Natural killer cell (primary cell): ENCODE data around the gene ENPP4. TPM values are rescaled to one million over a fixed set of nuclear protein-coding genes. Genes with fewer than 3 reads are reported as not detected.
"Not testable (repeated sequence)": the region's sequence is repeated elsewhere in the genome, so short reads cannot be mapped to it uniquely, and the experiment has no call there.

Source experiments
- ATAC-seq, 3 donors: fragments of 150-1000 bp in 2 of 3; fragments of 200-7000 bp in 1 of 3; cut with Tn5 transposase; 1 replicate in 1 of 3; 2 replicates in 2 of 3; pipeline ENCODE4 v1.10.0; 2021; ENCODE audit warnings: mild to moderate bottlenecking in 2 of 3, moderate library complexity in 2 of 3
- DNase-seq, 2 donors: peaks; one replicate each; pipeline versions ENCODE4 v3.0.0 to v3.0.0-alpha.2; 2013 to 2021; ENCODE audit warnings: mixed read lengths in 1 of 2
- H3K27ac ChIP-seq: one replicate; pipeline ENCODE4 v1.5.1; 2013; ENCODE audit warnings: mild to moderate bottlenecking, low read length
- H3K27me3 ChIP-seq: one replicate; pipeline ENCODE4 v1.6.1; 2013; ENCODE audit warnings: low read length; ENCODE audit not compliant: control insufficient read depth, insufficient read depth
- H3K36me3 ChIP-seq: one replicate; pipeline ENCODE4 v1.6.1; 2013; ENCODE audit warnings: low read length; ENCODE audit not compliant: control insufficient read depth, insufficient read depth
- H3K4me1 ChIP-seq: one replicate; pipeline ENCODE4 v1.6.1; 2013; ENCODE audit warnings: low read length; ENCODE audit not compliant: control insufficient read depth, insufficient read depth
- H3K4me3 ChIP-seq: one replicate; pipeline ENCODE4 v1.5.1; 2013; ENCODE audit warnings: low read length
- H3K9me3 ChIP-seq: one replicate; pipeline ENCODE4 v1.6.1; 2013; ENCODE audit warnings: low read length; ENCODE audit not compliant: control insufficient read depth, insufficient read depth
- H3K27ac Mint-ChIP-seq, 2 donors: one replicate each; pipeline ENCODE4 v1.8.0; 2022; ENCODE audit warnings: mild to moderate bottlenecking in 2 of 2, mixed read lengths in 2 of 2, moderate library complexity in 1 of 2
- H3K27me3 Mint-ChIP-seq, 2 donors: one replicate each; pipeline ENCODE4 v1.8.0; 2022; ENCODE audit warnings: low read depth in 2 of 2, mixed read lengths in 2 of 2
- H3K36me3 Mint-ChIP-seq: one replicate; pipeline ENCODE4 v1.8.0; 2022; ENCODE audit warnings: mixed read lengths
- H3K4me1 Mint-ChIP-seq, 2 donors: one replicate each; pipeline ENCODE4 v1.8.0; 2022; ENCODE audit warnings: mixed read lengths in 2 of 2
- H3K4me3 Mint-ChIP-seq: one replicate; pipeline ENCODE4 v1.8.0; 2022; ENCODE audit warnings: mild to moderate bottlenecking, moderate library complexity, mixed read lengths
- H3K9me3 Mint-ChIP-seq, 2 donors: one replicate each; pipeline ENCODE4 v1.8.0; 2022; ENCODE audit warnings: mixed read lengths in 2 of 2
- CTCF ChIP-seq: fragments of 200-600 bp; IDR thresholded peaks from one replicate; pipeline ENCODE4 v1.8.0; 2022; ENCODE audit warnings: antibody characterized with exemption
- WGBS: methylation state at CpG from one replicate; pipeline ENCODE4 v1.1.7; 2013; ENCODE audit warnings: missing lambda C conversion rate; ENCODE audit not compliant: insufficient coverage; 5-methylcytosine and 5-hydroxymethylcytosine counted together
- intact Hi-C: fragments of 100-400 bp; cut with micrococcal nuclease; formaldehyde crosslinking; loops from one replicate; pipeline ENCODE4 v1.14.2; 2022
- total RNA-seq, 4 donors: library from RNA; stranded (reverse); fragments of 120-200 nt in 1 of 4; gene quantifications; one replicate each; pipeline versions ENCODE4 v1.2.3 to v1.2.4, GENCODE V29; 2013 to 2022

ENPP4 gene
- total RNA-seq: 10 to 100 TPM; 25.0 to 45.0 (median 26.6) TPM
- total RNA-seq (2013): 50.1 TPM

- peaks cover 52 to 61% of the 10 kb centered on the region in 2 donors for H3K4me1 Mint-ChIP-seq
- WGBS: 0% methylated on average over 59 of the region's 61 CpGs
Observed at GRCh38 chr6:46129629-46130511, at the start of gene ENPP4. Gene ENPP4, plus strand, starts transcription at chr6:46129989. Its CDS starts 9,595 bp downstream, at chr6:46139584.

GRCh38 chr6:46080111-46080510 is 49.7 kb upstream of the ENPP4 start:
- WGBS: 92% methylated on average over 3 of the region's 4 CpGs
- Mint-ChIP-seq H3K4me3 (no peak overlapping the region), H3K36me3 (no peaks in the 10 kb centered on the region), H3K4me1 (peaks cover 0 to 5% of the 10 kb centered on the region in 2 donors), H3K9me3 (no peaks in the 10 kb centered on the region), H3K27ac (no peak overlapping the region), H3K27me3 (peaks cover 0 to 7% of the 10 kb centered on the region in 2 donors)
- H3K27ac ChIP-seq: no peak overlapping the region
- H3K9me3 ChIP-seq: no peaks in the 10 kb centered on the region
- no peaks in the 10 kb centered on the region for H3K36me3 ChIP-seq
- TF ChIP-seq CTCF: no peak
- ATAC-seq (peak in 1 of 3 donors; percentile 21), DNase-seq (no peak)
- no peaks in the 10 kb centered on the region for H3K4me1 ChIP-seq
- intact Hi-C loops: no loop called here
- no peak overlapping the region for H3K4me3 ChIP-seq
- H3K27me3 ChIP-seq: no peaks in the 10 kb centered on the region

More at GRCh38 chr6:46129629-46130511, at the start of gene ENPP4:
- H3K27me3 Mint-ChIP-seq: no peaks in the 10 kb centered on the region
- intact Hi-C loops: loop anchor here (1.0 kb wide), 1 partner anchor 41 kb away; no protein-coding TSS in a partner anchor
- Histone ChIP-seq H3K4me3 (peak within 1 kb of the TSS; percentile 84), H3K27me3 (no peaks in the 10 kb centered on the region), H3K27ac (peak within 1 kb of the TSS; percentile 83), H3K36me3 (no peaks in the 10 kb centered on the region), H3K9me3 (no peaks in the 10 kb centered on the region), H3K4me1 (peaks cover 18% of the 10 kb centered on the region)
- peak within 1 kb of the TSS; percentile 97 for H3K4me3 Mint-ChIP-seq
- no peaks in the 10 kb centered on the region for H3K9me3 Mint-ChIP-seq
- TF ChIP-seq CTCF: no peak
- peak within 1 kb of the TSS; percentile 89 to 99 for H3K27ac Mint-ChIP-seq
- peak; percentile 82 to 96 for DNase-seq
- no peaks in the 10 kb centered on the region for H3K36me3 Mint-ChIP-seq
- peak; percentile 97 to 100 (median 97) for ATAC-seq

- H3K4me3 Mint-ChIP-seq, H3K9me3 ChIP-seq, H3K27ac ChIP-seq, DNase-seq, H3K27ac Mint-ChIP-seq, H3K27me3 ChIP-seq, H3K4me3 ChIP-seq, H3K36me3 ChIP-seq, H3K4me1 Mint-ChIP-seq, ATAC-seq, H3K27me3 Mint-ChIP-seq, H3K36me3 Mint-ChIP-seq, H3K9me3 Mint-ChIP-seq, intact Hi-C loops, H3K4me1 ChIP-seq: not testable (repeated sequence)
- WGBS: 92% methylated on average over 8 of the region's 10 CpGs
Observed at GRCh38 chr6:46085688-46086087, 44.1 kb upstream of the ENPP4 start.
